HG02588 (cell line): Measurements from ENCODE around the gene HDAC9.

Experiments used
- ATAC-seq: cut with Tn5 transposase; IDR thresholded peaks from one replicate; pipeline ENCODE4 v1.9.1; 2021; ENCODE audit warnings: mild to moderate bottlenecking, moderate library complexity; ENCODE audit not compliant: unreplicated experiment

Gene HDAC9

DNA sequence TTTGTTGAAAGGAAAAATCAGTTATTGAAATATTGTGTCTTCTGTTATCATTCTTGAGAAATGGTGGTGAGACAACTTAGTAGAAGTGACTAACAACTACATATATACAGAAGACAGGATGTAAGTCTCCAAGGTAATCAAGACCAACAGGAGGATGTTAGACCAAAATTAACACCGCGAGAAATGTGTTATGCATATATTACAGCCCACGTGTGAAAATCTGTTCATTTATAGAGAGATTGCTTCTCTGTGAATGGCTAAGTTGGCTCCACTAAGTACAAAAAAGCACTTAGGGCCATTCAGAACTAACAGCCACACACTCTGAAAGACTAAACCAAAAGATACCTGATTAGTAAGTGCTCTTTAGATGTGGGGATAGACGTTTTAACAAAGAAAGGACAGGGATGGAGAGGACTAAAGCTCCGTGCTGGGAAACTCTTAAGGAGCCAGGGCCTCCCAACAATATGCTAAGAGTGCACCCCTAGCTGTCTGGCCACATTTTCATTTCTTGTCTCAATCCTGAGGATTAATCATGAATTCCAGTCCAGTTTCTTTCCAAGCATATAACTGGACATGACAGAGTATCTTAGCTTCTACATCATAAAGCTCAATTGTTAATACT lies 26.5 kb downstream of the HDAC9 start:
- ATAC-seq = peak; percentile 51

- no peak for ATAC-seq
Observed at GRCh38 chr7:18524248-18524647, 28.7 kb downstream of the HDAC9 start.

DNA sequence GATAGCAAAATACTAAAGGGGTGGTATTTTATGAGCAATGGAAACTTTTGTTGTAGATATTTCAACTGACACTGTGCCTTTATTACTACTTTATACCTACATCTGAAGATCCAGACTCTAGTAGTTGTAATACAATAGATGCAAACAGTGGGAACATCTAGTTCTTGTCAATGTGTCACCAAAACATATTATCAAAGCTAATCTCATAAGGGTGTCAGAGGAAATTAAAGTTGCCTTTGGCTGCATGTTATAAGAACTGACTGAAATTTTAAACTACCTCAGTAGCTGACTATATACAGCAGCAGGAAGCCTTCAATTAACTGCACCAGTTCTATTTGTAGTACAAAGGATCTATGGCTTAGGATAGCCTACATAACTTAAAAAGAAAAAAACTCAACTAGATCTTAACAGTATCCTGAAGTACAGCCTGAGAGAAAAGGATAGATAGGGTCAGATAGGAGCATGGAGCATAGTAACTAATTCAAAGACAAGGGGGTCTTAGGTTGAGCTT lies 30.9 kb downstream of the HDAC9 start:
- no peak for ATAC-seq

DNA sequence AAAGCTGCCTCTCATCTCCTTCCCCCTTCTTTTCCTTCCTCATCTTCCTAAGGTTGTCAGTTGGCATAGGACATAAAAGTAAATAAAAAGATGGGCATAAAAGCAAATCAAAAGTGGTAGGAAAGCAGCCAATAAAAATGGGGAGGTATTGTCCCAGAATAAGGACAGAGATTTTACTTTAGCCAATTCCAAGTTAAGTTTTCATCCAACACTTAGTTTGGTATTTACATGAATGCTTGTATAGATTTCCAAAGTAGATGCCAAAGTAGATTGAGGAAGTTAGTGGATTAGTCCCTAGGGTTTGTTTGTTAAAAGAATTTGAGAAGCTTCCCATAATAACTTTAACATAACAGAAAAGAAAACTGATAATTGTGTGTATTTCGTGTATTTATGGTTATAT lies 33.7 kb downstream of the HDAC9 start:
- ATAC-seq = no peak

- peak; percentile 84 for ATAC-seq
Observed at GRCh38 chr7:18530224-18531179, 35.0 kb downstream of the HDAC9 start.

DNA sequence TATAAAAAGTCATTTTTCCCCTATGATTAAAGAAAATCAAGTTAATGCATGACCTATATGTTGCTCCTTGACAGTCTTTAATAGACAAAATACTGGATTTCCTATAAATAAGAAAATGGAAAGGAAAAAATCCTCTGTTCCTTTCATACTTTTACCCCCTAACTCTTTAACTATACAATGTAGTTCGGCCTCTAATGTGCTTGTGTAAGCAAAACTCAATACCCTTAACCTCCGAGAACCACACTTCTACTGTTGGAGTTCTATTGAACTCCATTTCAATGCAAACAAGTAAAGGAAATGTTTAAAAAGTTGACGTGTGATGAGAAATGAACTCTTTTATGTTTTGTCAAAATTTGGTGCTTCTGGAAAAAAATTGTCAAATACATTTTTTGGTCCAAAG lies 36.0 kb downstream of the HDAC9 start:
- ATAC-seq = no peak

- ATAC-seq = no peak
Observed at GRCh38 chr7:18532813-18533212, 37.3 kb downstream of the HDAC9 start.

DNA sequence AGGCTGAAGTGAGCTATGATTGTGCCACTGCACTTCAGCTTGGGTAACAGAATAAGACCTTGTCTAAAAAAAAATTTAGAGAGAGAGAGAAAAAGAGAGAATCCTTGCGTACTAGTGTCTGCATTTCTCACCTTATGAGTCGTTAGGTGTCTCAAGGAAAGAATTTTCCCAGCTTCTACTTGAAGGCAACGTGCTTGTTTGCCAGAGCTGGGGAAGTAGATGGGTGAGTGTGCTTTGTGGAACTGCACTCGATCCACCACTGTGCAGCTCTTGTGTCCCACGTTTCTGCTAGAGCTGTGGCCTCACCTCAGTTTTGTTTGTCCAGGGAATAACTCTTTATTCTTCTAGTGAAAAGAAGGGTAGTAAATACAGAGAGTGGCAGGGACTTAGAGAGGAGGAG lies 38.9 kb downstream of the HDAC9 start:
- no peak for ATAC-seq

- ATAC-seq = no peak
Observed at GRCh38 chr7:18535810-18536415, 40.4 kb downstream of the HDAC9 start.

DNA sequence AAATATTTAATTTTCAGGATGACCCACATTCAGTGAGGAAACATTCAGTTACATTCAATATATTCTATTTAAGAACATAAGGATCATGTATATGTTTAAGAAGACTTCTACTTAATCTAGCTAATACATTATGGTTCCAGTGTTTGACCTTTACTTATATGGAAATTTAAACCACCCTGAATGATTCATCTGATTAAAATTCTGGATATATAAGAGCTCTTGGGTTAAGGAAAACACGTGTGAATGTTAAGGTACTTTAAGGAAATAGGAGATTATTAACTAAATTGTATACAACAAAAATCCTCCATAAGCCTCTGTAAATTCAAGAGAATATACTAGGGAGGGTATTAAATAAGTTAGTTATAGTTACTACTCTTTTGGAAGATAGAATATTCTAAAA lies 40.9 kb downstream of the HDAC9 start:
- ATAC-seq = no peak

- peak; percentile 72 for ATAC-seq
Observed at GRCh38 chr7:18538554-18539250, 43.2 kb downstream of the HDAC9 start.

DNA sequence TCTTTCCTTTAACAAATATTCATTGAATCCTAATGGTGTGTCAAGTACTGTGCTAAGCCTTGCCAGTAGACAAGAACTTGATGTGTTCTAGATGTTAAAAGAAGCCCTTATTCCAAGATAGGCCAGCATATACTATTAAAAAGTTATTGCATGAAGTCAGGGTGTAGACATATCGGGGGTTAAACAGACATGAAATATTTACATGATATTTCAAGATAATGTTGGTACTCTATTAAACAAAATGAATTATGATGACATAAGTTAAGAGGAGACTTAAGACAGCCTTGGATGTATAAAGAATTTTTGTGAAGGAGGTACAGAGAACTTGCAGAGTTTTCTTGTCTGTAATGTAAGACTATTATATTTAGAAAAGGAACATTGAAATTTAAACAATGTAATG lies 44.8 kb downstream of the HDAC9 start:
- ATAC-seq = no peak

GRCh38 chr7:18541181-18541870 lies 45.8 kb downstream of the HDAC9 start:
- no peak for ATAC-seq

DNA sequence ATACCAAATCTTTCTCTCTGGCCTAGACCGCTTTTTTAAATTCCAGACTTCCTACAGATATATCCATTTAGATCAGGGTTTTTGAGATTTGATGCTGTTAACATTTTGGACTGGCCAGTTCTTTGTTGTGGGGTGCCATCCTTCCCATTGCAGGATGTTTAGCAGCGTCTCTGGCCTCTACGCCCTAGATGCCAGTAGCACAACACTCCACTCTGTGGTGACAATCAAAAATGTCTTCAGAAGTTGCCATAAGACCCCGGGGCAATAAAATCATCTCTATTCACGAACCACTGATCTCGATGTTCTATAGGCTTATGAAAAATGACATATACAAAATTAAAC lies 46.3 kb downstream of the HDAC9 start:
- no peak for ATAC-seq

GRCh38 chr7:18546576-18546975 lies 51.0 kb downstream of the HDAC9 start:
- no peak for ATAC-seq

DNA sequence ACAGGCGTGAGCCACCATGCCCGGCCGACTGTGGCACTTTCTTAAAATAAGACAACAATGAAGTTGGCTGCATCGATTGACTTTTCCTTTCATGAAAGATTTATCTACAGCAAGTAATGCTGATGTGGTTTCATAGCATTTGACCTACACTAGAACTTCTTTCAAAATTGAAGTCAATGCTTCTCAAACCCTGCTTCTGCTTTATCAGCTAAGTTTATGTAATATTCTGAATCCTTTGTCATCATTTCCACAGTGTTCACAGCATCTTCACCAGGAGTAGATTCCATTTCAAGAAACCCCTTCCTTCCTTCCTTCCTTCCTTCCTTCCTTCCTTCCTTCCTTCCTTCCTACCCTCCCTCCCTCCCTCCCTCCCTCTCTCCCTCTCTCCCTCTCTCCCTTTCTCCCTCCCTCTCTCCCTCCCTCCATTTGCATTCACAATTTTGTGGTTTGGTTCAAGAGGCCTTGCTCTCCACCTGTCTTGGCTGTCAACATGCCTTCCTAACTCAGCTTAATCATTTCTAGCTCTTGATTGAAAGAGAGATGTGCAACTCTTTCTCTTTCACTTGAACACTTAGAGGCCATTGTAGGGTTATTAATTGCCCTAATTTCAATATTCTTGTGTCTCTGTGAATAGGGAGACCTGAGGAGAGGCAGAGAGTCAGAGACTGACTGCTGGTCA lies 52.1 kb downstream of the HDAC9 start:
- ATAC-seq = no peak

GRCh38 chr7:18548534-18548933 lies 53.0 kb downstream of the HDAC9 start:
- ATAC-seq = no peak

DNA sequence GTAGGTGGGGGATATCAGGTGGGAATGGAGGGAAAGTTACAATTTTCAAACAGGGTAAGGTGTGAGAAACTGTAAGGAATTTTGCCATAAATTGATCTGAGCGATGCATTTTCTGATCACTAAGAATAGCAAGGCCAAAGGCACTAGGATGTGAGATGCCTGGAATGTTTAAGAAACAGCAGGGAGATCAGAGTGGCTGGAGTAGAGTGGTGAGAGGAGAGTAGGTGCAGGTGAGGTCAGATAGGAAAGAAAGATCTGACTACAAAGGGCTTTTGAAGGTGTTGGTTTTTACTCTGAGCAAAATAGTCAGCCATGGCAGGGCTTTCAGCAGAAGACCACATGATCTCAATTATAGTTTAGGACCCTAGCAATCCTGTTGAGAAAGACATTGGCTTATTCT lies 55.0 kb downstream of the HDAC9 start:
- ATAC-seq = no peak

GRCh38 chr7:18552316-18552916 lies 56.9 kb downstream of the HDAC9 start:
- ATAC-seq = no peak
